DOHH2 (cell line): ENCODE results near the gene DUSP1.

ENCODE experiments used
- H3F3A ChIP-seq: fragments of 200-600 bp; sonication (generic), shearing (Covaris generic); 2 replicates; pipeline ENCODE4 v1.6.0; 2016; ENCODE audit warnings: antibody characterized with exemption, mild to moderate bottlenecking; ENCODE audit not compliant: control insufficient read depth, insufficient read depth
- H3K27ac ChIP-seq: fragments of 200-600 bp; sonication (generic); 2 replicates; pipeline ENCODE4 v1.5.1; 2014; ENCODE audit warnings: low read depth, mild to moderate bottlenecking, low read length, moderate library complexity
- H3K27me3 ChIP-seq: fragments of 200-600 bp; sonication (generic); 2 replicates; pipeline ENCODE4 v1.6.1; 2014; ENCODE audit warnings: mild to moderate bottlenecking, low read length, mixed read lengths; ENCODE audit not compliant: control insufficient read depth
- H3K36me3 ChIP-seq: fragments of 200-600 bp; sonication (generic); 2 replicates; pipeline ENCODE4 v1.6.1; 2014; ENCODE audit warnings: mild to moderate bottlenecking, low read length, moderate library complexity, mixed read lengths; ENCODE audit not compliant: control insufficient read depth
- H3K4me1 ChIP-seq: fragments of 200-600 bp; sonication (generic); 2 replicates; pipeline ENCODE4 v1.6.1; 2014; ENCODE audit warnings: mild to moderate bottlenecking, low read length, mixed read lengths; ENCODE audit not compliant: control insufficient read depth
- H3K4me2 ChIP-seq: fragments of 200-600 bp; sonication (generic); 2 replicates; pipeline ENCODE4 v1.6.0; 2014; ENCODE audit warnings: mild to moderate bottlenecking, low read length, moderate library complexity
- H3K4me3 ChIP-seq: fragments of 200-600 bp; sonication (generic); 2 replicates; pipeline ENCODE4 v1.5.1; 2014; ENCODE audit warnings: mild to moderate bottlenecking, low read length, mixed read lengths
- H3K79me2 ChIP-seq: fragments of 200-600 bp; sonication (generic); 2 replicates; pipeline ENCODE4 v1.6.1; 2014; ENCODE audit warnings: mild to moderate bottlenecking, low read length, mixed read lengths; ENCODE audit not compliant: control insufficient read depth
- H3K9me2 ChIP-seq: fragments of 200-600 bp; sonication (generic); replicated peaks from 2 replicates; pipeline ENCODE4 v1.6.1; 2014; ENCODE audit warnings: mild to moderate bottlenecking, low read length, mixed read lengths; ENCODE audit not compliant: control insufficient read depth
- H3K9me3 ChIP-seq: fragments of 200-600 bp; sonication (generic); 2 replicates; pipeline ENCODE4 v1.6.1; 2014; ENCODE audit warnings: antibody characterized with exemption, low read length, mixed read lengths; ENCODE audit not compliant: control insufficient read depth, insufficient read depth
- H4K20me1 ChIP-seq: fragments of 200-600 bp; sonication (generic); 2 replicates; pipeline ENCODE4 v1.6.0; 2014; ENCODE audit warnings: low read depth, mild to moderate bottlenecking, antibody characterized with exemption, low read length, moderate library complexity; ENCODE audit not compliant: control insufficient read depth, insufficient read depth
- EZH2phosphoT487 ChIP-seq: fragments of 200-600 bp; sonication (generic); IDR thresholded peaks from 2 replicates; pipeline ENCODE4 v1.6.1; 2017; ENCODE audit warnings: borderline replicate concordance, mild to moderate bottlenecking, antibody characterized with exemption, low read length, moderate library complexity, mixed read lengths
- TF ChIP-seq, protein P1 (sequence below): fragments of 200-600 bp; sonication (generic); IDR thresholded peaks from one replicate; pipeline ENCODE4 v1.5.1; 2014; ENCODE audit warnings: antibody characterized with exemption, mild to moderate bottlenecking, low read depth, low read length; ENCODE audit not compliant: poor library complexity, severe bottlenecking

Gene DUSP1

DNA sequence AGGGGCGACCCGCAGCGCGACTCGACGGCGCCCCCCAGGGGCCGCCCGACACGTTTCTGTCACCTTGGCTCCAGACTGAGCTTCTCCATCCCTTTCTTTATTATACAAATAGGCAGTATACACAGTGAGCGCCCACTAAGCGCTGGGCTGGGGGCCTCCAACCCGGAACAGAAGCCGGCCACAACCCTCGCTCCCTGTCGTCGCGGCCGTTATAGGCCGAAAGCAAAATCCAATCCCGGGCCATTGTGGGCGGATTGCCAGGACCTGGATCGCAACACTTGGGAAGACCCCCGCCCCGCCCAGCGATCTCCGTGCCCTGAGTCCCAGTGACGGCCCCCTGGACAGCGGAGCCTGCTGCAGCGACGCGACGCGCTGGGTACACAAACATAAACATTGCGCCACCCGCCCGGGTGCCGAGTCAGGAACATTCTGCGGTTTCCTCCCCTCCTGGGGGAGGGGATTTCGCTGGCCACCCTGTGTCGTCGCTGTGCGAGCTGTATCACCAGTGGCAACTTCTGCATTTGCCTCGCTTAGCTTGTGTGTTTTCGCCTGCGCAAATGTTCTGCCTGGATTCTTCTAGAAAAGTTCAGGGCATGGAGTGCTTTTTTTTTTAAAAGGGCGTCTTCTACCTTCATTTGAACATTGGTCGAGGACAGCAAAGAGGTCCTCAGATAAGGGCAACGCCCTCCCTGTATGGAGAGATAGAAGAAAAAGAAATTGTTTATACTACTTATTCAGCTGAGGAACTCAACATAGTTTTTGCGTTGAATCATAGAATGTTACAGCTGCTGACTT lies 1.3 kb upstream of the DUSP1 start:
- H3K27me3 ChIP-seq = peaks cover 5% of the 10 kb centered on the region; the same call in 1 of the 2 replicates
- peaks cover 5% of the 10 kb centered on the region; the same call in 1 of the 2 replicates for H3K79me2 ChIP-seq
- H3K27ac ChIP-seq = peak overlapping the region; percentile 35; the same call in 1 of the 2 replicates
- peak overlapping the region; percentile 82 for H3K4me3 ChIP-seq
- no peaks in the 10 kb centered on the region for H4K20me1 ChIP-seq
- no peaks in the 10 kb centered on the region for H3K9me2 ChIP-seq
- H3K4me2 ChIP-seq = peak overlapping the region; percentile 97
- TF ChIP-seq, protein P1, sequence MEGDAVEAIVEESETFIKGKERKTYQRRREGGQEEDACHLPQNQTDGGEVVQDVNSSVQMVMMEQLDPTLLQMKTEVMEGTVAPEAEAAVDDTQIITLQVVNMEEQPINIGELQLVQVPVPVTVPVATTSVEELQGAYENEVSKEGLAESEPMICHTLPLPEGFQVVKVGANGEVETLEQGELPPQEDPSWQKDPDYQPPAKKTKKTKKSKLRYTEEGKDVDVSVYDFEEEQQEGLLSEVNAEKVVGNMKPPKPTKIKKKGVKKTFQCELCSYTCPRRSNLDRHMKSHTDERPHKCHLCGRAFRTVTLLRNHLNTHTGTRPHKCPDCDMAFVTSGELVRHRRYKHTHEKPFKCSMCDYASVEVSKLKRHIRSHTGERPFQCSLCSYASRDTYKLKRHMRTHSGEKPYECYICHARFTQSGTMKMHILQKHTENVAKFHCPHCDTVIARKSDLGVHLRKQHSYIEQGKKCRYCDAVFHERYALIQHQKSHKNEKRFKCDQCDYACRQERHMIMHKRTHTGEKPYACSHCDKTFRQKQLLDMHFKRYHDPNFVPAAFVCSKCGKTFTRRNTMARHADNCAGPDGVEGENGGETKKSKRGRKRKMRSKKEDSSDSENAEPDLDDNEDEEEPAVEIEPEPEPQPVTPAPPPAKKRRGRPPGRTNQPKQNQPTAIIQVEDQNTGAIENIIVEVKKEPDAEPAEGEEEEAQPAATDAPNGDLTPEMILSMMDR = peak; percentile 95
- TF ChIP-seq EZH2phosphoT487 = no peak
- H3K9me3 ChIP-seq = no peaks in the 10 kb centered on the region
- peaks cover 22% of the 10 kb centered on the region for H3K4me1 ChIP-seq
- peaks cover 9% of the 10 kb centered on the region; the same call in 1 of the 2 replicates for H3K36me3 ChIP-seq
- 0 out of 2 replicates have a peak, but pooled peaks cover 3% of the 10 kb centered on the region for H3F3A ChIP-seq

DNA sequence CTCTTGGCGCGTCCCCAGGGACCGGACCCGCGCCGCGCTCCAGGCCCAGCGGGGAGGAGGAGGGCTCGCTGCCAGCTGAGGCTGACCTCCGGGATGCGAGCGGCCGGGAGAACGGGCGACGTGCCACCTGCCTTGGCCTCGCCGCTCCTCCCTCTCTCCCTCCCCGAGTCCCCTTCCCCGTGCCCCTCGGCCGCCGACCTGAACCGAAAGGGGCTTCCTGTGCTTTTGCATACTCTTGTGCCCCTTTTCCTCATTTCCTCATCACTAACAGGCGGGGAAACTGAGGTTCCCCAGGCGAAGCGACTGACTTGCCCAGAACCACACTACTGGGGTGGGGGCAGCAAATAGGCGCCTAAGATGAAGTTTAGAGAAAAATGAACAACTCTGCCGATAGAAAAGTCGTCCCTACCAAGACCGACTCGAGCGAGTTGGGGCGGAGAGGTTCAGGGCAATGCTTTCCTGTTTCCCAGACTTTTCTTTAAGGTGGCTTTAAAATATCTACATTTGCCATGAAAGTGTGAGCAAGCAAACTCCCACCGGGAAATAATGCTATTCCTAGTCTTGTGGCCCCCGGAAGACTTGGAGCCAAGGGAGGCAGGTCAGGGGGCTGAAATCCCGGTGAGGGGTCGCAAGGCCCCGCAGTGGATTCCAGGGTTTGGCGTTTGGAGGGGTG lies 580 bp upstream of the DUSP1 start:
- Histone ChIP-seq H3K4me1 (peaks cover 22% of the 10 kb centered on the region), H3K4me3 (peak overlapping the region; percentile 82), H3K9me3 (no peaks in the 10 kb centered on the region), H3K27ac (peak overlapping the region; percentile 35), H3K36me3 (peaks cover 9% of the 10 kb centered on the region; the same call in 1 of the 2 replicates), H3K27me3 (peaks cover 5% of the 10 kb centered on the region; the same call in 1 of the 2 replicates), H4K20me1 (no peaks in the 10 kb centered on the region), H3K79me2 (peaks cover 5% of the 10 kb centered on the region; the same call in 1 of the 2 replicates), H3K9me2 (no peaks in the 10 kb centered on the region), H3K4me2 (peak overlapping the region; percentile 97), H3F3A (peaks cover 3% of the 10 kb centered on the region; the same call in 1 of the 2 replicates)
- TF ChIP-seq EZH2phosphoT487 = no peak
- TF ChIP-seq, protein P1 = no peak

DNA sequence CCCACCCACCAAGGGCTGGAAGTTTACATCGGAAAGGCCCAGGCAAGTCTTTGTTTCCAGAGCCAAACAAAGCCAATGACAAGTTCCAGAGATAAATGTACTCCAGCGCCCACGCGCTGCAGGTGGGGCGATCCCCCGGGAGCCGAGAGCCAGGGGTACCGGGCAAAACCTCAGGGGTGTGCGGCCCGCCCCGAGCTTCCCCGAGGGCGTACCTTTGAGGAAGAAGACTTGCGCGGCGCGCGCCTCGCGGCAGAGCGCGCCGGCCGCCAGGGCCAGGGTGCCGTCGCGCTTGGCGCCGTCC lies 671 bp downstream of the DUSP1 start:
- peak overlapping the region; percentile 82 for H3K4me3 ChIP-seq
- H3K4me1 ChIP-seq = peaks cover 30% of the 10 kb centered on the region
- TF ChIP-seq, protein P1 = no peak
- TF ChIP-seq EZH2phosphoT487 = no peak
- no peaks in the 10 kb centered on the region for H3K9me2 ChIP-seq
- H3K4me2 ChIP-seq = peak overlapping the region; percentile 97
- H3K36me3 ChIP-seq = peaks cover 9% of the 10 kb centered on the region; the same call in 1 of the 2 replicates
- H3K79me2 ChIP-seq = peaks cover 5% of the 10 kb centered on the region; the same call in 1 of the 2 replicates
- no peak overlapping the region for H3K27ac ChIP-seq
- H3F3A ChIP-seq = peaks cover 3% of the 10 kb centered on the region; the same call in 1 of the 2 replicates
- peaks cover 5% of the 10 kb centered on the region; the same call in 1 of the 2 replicates for H3K27me3 ChIP-seq
- no peaks in the 10 kb centered on the region for H4K20me1 ChIP-seq
- no peaks in the 10 kb centered on the region for H3K9me3 ChIP-seq
